Fibroblast of villous mesenchyme (primary cell): Measurements from ENCODE around the gene ZNF91. TPM values are rescaled to one million over a fixed set of nuclear protein-coding genes. Genes with fewer than 3 reads are reported as not detected.
"Not testable (repeated sequence)": the region's sequence is repeated elsewhere in the genome, so short reads cannot be mapped to it uniquely, and the experiment has no call there.

Experiments used
- DNase-seq: peaks from one replicate; pipeline ENCODE4 v3.0.0-alpha.2; 2010; ENCODE audit warnings: low read depth
- H3K4me3 ChIP-seq: 2 replicates; pipeline ENCODE4 v1.5.1; 2011; ENCODE audit warnings: low read depth, mild to moderate bottlenecking, low read length
- total RNA-seq: library from RNA; depleted of rRNA; stranded (reverse); fragments of >200 nt; gene quantifications from 2 replicates; pipeline ENCODE4 v1.2.3, GENCODE V29; 2012
- TF ChIP-seq, protein P1 (sequence below): IDR thresholded peaks from 2 replicates; pipeline ENCODE4 v1.5.1; 2012; ENCODE audit warnings: low read depth, mild to moderate bottlenecking, low read length; ENCODE audit not compliant: insufficient read depth

ZNF91 gene
- total RNA-seq, 1 donor, result 19.9 TPM

DNA sequence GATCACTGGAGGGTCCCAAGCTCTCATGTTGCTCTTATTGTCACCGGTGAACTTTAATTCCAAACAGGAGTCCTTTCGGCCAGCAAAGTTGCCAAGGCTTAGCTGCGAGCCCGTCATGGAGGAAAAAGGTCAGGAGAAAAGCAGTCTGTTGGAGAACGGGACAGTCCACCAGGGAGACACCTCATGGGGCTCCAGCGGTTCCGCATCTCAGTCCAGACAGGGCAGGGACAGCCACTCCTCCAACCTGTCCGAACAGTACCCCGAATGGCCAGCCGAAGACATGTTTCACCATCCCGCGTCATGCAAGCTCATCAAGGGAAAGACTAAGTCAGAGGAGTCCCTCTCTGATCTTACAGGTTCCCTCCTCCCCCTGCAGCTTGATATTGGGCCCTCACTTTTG lies 10.4 kb downstream of the ZNF91 start:
- no peak overlapping the region for H3K4me3 ChIP-seq
- TF ChIP-seq, protein P1, sequence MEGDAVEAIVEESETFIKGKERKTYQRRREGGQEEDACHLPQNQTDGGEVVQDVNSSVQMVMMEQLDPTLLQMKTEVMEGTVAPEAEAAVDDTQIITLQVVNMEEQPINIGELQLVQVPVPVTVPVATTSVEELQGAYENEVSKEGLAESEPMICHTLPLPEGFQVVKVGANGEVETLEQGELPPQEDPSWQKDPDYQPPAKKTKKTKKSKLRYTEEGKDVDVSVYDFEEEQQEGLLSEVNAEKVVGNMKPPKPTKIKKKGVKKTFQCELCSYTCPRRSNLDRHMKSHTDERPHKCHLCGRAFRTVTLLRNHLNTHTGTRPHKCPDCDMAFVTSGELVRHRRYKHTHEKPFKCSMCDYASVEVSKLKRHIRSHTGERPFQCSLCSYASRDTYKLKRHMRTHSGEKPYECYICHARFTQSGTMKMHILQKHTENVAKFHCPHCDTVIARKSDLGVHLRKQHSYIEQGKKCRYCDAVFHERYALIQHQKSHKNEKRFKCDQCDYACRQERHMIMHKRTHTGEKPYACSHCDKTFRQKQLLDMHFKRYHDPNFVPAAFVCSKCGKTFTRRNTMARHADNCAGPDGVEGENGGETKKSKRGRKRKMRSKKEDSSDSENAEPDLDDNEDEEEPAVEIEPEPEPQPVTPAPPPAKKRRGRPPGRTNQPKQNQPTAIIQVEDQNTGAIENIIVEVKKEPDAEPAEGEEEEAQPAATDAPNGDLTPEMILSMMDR, result no peak
- no peak for DNase-seq

DNA sequence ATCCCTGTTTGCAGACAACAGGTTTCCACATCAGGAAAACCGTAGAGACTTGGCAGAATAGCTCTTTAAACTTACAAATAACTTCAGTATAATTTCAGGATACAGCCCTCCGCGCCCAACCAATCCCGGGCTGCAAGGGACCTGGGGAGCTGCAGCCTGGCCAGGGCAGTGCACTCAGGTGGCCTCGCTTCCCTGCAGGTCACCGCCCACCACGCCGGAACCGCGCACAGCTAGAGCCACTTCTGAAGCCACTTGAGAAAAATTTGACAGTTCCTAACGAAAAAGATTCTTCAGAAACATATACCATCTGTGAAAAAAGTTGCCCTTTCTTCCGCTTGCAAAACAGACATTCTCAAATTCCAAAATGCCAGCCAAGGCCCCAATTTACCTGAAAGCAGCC lies 11.1 kb downstream of the ZNF91 start:
- DNase-seq, result no peak
- no peak overlapping the region for H3K4me3 ChIP-seq
- TF ChIP-seq, protein P1, result no peak

DNA sequence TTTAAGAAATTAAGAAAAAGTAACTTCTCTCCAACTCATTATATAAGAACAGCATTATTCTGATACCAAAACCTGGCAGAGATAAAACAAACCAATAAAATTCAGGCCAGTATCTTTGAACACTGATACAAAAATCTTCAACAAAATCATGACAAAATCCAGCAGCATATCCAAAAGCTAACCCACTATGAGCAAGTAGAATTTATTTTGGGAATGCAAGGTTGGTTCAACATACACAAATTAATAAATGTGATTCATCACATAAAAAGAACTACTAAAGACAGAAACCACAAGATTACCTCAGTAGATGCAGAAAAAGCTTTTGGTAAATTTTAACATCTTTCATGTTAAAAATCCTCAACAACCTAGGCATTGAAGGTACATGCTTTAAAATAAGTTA lies 12.3 kb downstream of the ZNF91 start:
- no peak overlapping the region for H3K4me3 ChIP-seq
- TF ChIP-seq, protein P1, result no peak
- DNase-seq, result no peak

DNA sequence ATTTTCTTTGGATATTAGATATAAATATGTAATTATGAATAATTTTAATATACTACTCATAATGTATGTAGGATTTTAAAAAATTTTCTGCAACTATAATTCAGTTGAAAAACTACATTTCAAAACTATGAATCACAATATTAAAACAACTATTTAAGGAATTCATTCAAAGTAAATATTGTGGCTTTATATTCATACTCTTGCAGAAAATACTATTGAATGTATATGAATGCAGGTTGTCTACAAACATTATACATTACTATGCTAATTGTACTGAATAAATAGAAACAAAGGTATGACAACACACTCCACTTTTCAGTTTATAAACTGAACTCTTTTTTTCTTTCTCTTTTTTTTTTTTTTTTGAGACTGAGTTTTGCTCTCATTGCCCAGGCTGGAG lies 14.2 kb downstream of the ZNF91 start:
- DNase-seq, result no peak
- TF ChIP-seq, protein P1, result no peak
- H3K4me3 ChIP-seq, result no peak overlapping the region

DNA sequence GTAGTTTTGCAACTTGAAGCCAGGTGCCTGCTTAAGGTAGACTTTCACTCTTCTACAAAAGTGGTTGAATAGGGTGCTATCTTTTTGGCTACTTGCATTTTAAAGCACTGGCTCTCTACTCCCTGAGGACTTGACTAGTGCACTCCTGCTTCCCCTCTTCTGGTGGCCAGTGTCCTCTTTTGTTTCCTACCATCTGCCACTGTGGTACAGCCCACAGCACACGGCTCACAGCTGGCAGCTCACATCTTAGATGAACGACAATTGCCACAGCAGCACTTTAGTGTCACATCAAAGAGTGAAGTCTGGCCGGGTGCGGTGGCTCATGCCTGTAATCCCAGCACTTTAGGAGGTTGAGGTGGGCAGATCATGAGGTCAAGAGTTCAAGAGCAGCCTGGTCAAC lies 15.6 kb downstream of the ZNF91 start:
- H3K4me3 ChIP-seq, DNase-seq: not testable (repeated sequence)

DNA sequence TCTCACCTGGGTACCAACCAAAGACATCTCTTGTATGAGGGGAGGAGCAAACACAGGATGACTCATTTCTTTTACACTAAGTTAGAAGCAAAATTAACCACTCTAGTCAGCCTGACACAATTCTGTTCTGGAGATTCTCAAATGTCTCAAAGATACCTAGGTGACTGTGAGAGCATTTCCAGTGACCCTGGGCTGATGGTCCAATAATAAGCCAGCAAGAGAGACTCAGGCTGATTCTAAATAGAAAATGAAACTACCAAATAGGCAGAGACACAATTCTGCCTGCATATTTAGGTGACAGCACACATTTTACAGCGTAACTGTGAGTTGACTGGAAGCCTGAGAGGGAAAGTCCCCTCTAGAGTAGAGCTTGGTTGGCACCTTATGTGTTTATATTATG lies 16.3 kb downstream of the ZNF91 start:
- DNase-seq, result peak; percentile 14
- TF ChIP-seq, protein P1, result no peak
- no peak overlapping the region for H3K4me3 ChIP-seq

DNA sequence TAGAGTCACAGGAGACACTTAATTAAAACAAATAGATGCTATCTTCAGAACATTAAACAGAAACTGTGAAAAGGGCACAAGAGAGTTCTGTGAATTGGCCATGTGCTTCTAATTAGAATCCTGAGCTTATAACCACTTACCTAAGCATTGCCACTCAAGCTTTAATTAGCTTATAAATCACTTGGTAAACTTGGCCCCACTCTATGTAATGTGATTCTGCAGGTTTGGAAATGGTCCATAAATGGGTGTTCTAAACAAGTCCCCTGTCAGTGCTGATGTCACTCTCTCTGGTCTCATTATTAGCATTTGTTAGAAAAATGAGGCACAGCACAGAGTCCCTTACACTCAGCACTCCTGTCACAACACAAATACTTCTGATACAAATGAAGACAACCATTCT lies 18.0 kb downstream of the ZNF91 start:
- TF ChIP-seq, protein P1, result no peak
- no peak overlapping the region for H3K4me3 ChIP-seq
- DNase-seq, result no peak
